Measurements from ENCODE around the gene KIAA0825. TPM values are rescaled to one million over a fixed set of nuclear protein-coding genes. Genes with fewer than 3 reads are reported as not detected.

Gene KIAA0825
- total RNA-seq, 4 donors from 2014 or later = 4.8 to 11.8 (median 7.2) TPM

DNA sequence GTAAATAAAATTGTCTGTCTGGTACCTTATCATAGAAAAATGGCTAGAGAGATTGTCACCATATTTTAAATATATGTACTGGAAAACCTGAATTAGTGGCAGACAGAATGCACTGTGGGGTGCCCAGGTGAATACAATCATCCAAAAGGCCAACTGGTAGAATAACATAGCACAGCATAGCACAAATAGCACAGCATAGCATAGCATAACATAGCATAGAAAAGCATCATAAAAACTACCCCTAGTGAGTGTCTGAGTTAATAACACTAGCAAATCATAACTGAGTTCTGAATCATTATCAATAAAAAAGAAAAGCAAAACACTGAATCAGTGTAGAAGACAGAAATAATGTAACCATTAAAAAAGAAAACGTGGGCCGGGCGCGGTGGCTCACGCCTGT, 102.3 kb downstream of the KIAA0825 start:
- WGBS, 2 donors = 95% methylated on average over 5 of the region's 5 CpGs
- H3K36me3 ChIP-seq = no peaks in the 10 kb centered on the region
- no peaks in the 10 kb centered on the region for H3K9me3 ChIP-seq
- no peaks in the 10 kb centered on the region for H3K27me3 ChIP-seq
- H3K4me1 ChIP-seq = no peaks in the 10 kb centered on the region
- no peak overlapping the region for H3K4me3 ChIP-seq
- no peak for TF ChIP-seq EP300 (IDR thresholded peaks at IDR 0.05)
- TF ChIP-seq, protein P1, sequence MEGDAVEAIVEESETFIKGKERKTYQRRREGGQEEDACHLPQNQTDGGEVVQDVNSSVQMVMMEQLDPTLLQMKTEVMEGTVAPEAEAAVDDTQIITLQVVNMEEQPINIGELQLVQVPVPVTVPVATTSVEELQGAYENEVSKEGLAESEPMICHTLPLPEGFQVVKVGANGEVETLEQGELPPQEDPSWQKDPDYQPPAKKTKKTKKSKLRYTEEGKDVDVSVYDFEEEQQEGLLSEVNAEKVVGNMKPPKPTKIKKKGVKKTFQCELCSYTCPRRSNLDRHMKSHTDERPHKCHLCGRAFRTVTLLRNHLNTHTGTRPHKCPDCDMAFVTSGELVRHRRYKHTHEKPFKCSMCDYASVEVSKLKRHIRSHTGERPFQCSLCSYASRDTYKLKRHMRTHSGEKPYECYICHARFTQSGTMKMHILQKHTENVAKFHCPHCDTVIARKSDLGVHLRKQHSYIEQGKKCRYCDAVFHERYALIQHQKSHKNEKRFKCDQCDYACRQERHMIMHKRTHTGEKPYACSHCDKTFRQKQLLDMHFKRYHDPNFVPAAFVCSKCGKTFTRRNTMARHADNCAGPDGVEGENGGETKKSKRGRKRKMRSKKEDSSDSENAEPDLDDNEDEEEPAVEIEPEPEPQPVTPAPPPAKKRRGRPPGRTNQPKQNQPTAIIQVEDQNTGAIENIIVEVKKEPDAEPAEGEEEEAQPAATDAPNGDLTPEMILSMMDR (IDR thresholded peaks at IDR 0.05) = no peak
- TF ChIP-seq POLR2A (IDR thresholded peaks at IDR 0.05) = no peak
- no peak overlapping the region for H3K27ac ChIP-seq
- no peak for DNase-seq (ENCODE audit: low spot score in 2 of 2)

DNA sequence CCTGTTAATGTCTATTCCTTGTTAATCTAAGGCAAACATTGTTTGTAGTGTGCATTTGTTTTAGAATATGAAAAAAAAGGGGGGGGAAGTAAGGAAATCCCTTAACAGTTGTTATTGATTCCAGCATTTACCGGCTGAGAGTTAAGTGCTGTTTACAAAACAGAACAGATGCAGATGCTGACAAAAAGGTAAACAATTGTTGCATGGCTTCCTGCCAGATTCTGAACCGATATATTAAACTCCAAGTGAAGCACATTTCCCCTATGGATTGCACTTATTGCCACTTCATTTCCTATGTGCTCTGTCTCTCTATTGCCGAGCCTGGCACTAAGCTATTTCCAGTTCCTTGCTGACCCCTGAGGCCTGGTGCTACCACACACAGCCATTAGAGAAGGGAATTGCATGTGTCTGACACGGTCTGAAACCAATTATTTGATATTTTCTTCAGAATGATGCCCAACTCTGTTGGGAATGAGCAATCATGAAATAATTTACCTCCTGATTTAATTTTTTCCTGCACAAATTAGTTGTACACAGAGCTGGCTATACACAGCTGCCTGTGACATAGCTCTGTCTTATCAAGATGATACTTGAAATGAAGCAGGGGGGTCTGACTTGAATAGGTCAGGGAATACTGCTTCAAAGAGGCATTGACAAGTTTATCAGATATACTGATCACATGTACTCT, 109.8 kb downstream of the KIAA0825 start:
- no peak for DNase-seq (ENCODE audit: low spot score in 2 of 2)
- Histone ChIP-seq H3K9me3 (no peaks in the 10 kb centered on the region), H3K27ac (no peak overlapping the region), H3K4me3 (no peak overlapping the region), H3K36me3 (no peaks in the 10 kb centered on the region), H3K27me3 (no peaks in the 10 kb centered on the region), H3K4me1 (peaks cover 0 to 6% (median 0%) of the 10 kb centered on the region in 4 donors)
- 26 to 30% methylated on average over 4 of the region's 4 CpGs for WGBS, 2 donors
- TF ChIP-seq EP300 (IDR thresholded peaks at IDR 0.05) (no peak), POLR2A (IDR thresholded peaks at IDR 0.05) (no peak)
- TF ChIP-seq, protein P1 (IDR thresholded peaks at IDR 0.05) = no peak

DNA sequence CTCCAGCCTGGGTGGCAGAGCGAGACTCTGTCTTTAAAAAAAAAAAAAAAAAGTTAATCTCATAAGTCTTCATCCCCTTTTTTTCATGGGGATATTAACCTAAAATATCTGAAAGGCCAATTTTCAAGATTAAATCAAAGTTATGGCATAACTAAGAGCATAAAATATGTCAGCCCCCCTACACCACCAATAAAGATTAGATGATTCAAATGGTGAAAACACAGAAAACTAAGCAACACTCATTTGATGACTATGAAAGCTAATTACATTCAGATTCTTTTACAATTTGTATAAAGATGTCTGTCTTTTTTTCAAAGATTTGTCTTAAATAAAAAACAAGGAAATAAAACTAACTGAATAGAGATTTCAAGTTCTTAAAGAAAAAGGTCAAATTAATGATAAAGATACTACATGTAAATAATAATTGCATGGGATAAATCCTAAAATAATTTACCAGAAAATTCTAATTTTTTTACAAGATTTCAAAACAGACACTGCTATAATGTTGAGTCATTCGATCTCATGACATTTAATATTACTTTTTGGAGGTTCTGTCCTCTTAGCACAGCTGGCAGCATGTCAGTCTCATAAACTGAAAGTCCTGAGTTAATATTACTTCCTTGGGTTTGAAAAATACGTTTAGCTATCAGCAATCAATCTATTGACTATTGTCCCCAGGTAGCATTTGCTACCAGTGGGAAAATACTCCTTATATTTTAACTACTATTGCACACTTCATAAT, 112.9 kb downstream of the KIAA0825 start:
- H3K4me1 ChIP-seq = peaks cover 0 to 6% (median 0%) of the 10 kb centered on the region in 4 donors
- no peak for DNase-seq (ENCODE audit: low spot score in 2 of 2)
- H3K4me3 ChIP-seq = no peak overlapping the region
- no peaks in the 10 kb centered on the region for H3K9me3 ChIP-seq
- H3K36me3 ChIP-seq = no peaks in the 10 kb centered on the region
- H3K27me3 ChIP-seq = no peaks in the 10 kb centered on the region
- WGBS, 2 donors = 79 to 94% methylated on average over 3 of the region's 3 CpGs
- no peak for TF ChIP-seq EP300 (IDR thresholded peaks at IDR 0.05)
- TF ChIP-seq POLR2A (IDR thresholded peaks at IDR 0.05) = no peak
- TF ChIP-seq, protein P1 (IDR thresholded peaks at IDR 0.05) = no peak
- no peak overlapping the region for H3K27ac ChIP-seq

DNA sequence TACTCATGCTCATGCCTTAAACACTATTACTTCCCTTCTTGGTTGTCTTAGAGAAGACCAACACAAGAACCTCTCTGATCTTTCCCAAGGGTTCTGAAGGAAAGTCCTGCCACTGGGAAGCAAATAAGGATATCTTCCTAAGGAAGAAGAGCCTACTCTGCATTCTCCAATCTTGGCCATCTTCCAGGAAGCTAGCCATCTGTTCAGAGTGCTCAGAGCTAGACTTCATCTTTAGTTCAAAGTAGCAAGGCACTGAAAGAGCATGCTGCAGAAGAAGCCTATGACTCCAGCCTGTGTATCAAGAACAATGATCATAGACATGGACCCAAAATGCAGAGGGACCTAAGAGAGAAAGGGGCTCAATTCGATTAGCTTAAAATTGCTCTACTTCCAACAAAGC, 114.7 kb downstream of the KIAA0825 start:
- Histone ChIP-seq H3K9me3 (no peaks in the 10 kb centered on the region), H3K36me3 (no peaks in the 10 kb centered on the region), H3K4me1 (peaks cover 0 to 4% (median 0%) of the 10 kb centered on the region in 4 donors), H3K27ac (no peak overlapping the region), H3K4me3 (no peak overlapping the region), H3K27me3 (no peaks in the 10 kb centered on the region)
- DNase-seq (ENCODE audit: low spot score in 2 of 2) = no peak
- WGBS, 2 donors = 74 to 83% methylated on average over 1 of the region's 1 CpG
- no peak for TF ChIP-seq POLR2A (IDR thresholded peaks at IDR 0.05)

DNA sequence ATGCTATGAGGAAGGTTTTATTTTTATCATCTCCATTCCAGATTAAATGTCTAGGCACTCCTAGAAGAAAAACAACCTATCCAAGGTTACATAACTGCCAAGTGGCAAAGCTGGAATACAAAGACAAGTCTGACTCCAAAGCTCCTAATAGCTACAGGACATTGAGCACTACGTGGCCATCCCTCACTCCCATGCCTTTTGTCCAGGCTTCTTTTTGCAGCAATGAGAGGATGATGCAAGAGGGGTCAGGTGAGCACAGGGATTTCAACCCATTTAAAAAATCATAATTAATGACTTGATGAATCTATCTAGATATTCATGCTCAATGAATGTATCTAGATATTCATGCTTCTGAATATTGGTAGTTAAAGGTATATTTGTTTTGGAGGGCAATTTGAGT, 117.0 kb downstream of the KIAA0825 start:
- no peaks in the 10 kb centered on the region for H3K27me3 ChIP-seq
- 77 to 85% methylated on average over 1 of the region's 1 CpG for WGBS, 2 donors

More for the DNA sequence above, 117.0 kb downstream of the KIAA0825 start:
- H3K36me3 ChIP-seq = no peaks in the 10 kb centered on the region
- TF ChIP-seq, protein P1 (IDR thresholded peaks at IDR 0.05) = no peak
- TF ChIP-seq EP300 (IDR thresholded peaks at IDR 0.05) (no peak), POLR2A (IDR thresholded peaks at IDR 0.05) (no peak)
- no peaks in the 10 kb centered on the region for H3K4me1 ChIP-seq
- no peak overlapping the region for H3K27ac ChIP-seq
- DNase-seq (ENCODE audit: low spot score in 2 of 2) = no peak
- H3K4me3 ChIP-seq = no peak overlapping the region
- H3K9me3 ChIP-seq = no peaks in the 10 kb centered on the region

Measured in tibial nerve (tissue), 4 donors.